Activated T-cell treated with anti-CD3 and anti-CD28 coated beads, Interleukin-2, amount 50 U/mL, for 4 hours (primary cell): Measurements from ENCODE around the gene HBB. TPM values are rescaled to one million over a fixed set of nuclear protein-coding genes. Genes with fewer than 3 reads are reported as not detected.

Source experiments
- ATAC-seq, 2 donors: fragments of 200-7000 bp; cut with Tn5 transposase; one replicate each; pipeline ENCODE4 v1.10.0; 2021
- DNase-seq: peaks from one replicate; pipeline ENCODE4 v3.0.0-alpha.2; 2020
- H3K27me3 Mint-ChIP-seq: one replicate; pipeline ENCODE4 v1.8.0; 2021; ENCODE audit warnings: low read depth, mixed read lengths
- H3K36me3 Mint-ChIP-seq: one replicate; pipeline ENCODE4 v1.8.0; 2022; ENCODE audit warnings: mixed read lengths; ENCODE audit not compliant: insufficient read depth
- H3K4me1 Mint-ChIP-seq: one replicate; pipeline ENCODE4 v1.8.0; 2021; ENCODE audit warnings: low read depth, mixed read lengths
- H3K4me3 Mint-ChIP-seq: one replicate; pipeline ENCODE4 v1.8.0; 2021; ENCODE audit warnings: mild to moderate bottlenecking, moderate library complexity, mixed read lengths
- H3K9me3 Mint-ChIP-seq: one replicate; pipeline ENCODE4 v1.8.0; 2021; ENCODE audit warnings: mixed read lengths
- total RNA-seq, 3 donors: library from RNA; stranded (reverse); gene quantifications; one replicate each; pipeline ENCODE4 v1.2.1, GENCODE V29; 2021

HBB gene
- total RNA-seq, 3 donors from 2014 or later, result not detected

- no peaks in the 10 kb centered on the region for H3K4me1 Mint-ChIP-seq
- no peaks in the 10 kb centered on the region for H3K36me3 Mint-ChIP-seq
- ATAC-seq (no peak), DNase-seq (no peak)
- no peak overlapping the region for H3K4me3 Mint-ChIP-seq
- peaks cover 2% of the 10 kb centered on the region for H3K27me3 Mint-ChIP-seq
- H3K9me3 Mint-ChIP-seq, result no peaks in the 10 kb centered on the region
These were observed 13.6 kb upstream of the HBB start for GRCh38 chr11:5240458-5240857.

- DNase-seq, result no peak
- Mint-ChIP-seq H3K4me1 (no peaks in the 10 kb centered on the region), H3K9me3 (no peaks in the 10 kb centered on the region), H3K36me3 (no peaks in the 10 kb centered on the region), H3K27me3 (peaks cover 2% of the 10 kb centered on the region), H3K4me3 (no peak overlapping the region)
- no peak for ATAC-seq
These were observed 13.2 kb upstream of the HBB start for GRCh38 chr11:5240056-5240455.

- Mint-ChIP-seq H3K36me3 (no peaks in the 10 kb centered on the region), H3K4me1 (no peaks in the 10 kb centered on the region), H3K9me3 (no peaks in the 10 kb centered on the region), H3K4me3 (no peak overlapping the region), H3K27me3 (peaks cover 2% of the 10 kb centered on the region)
- ATAC-seq (no peak), DNase-seq (no peak)
These were observed 12.2 kb upstream of the HBB start for GRCh38 chr11:5239046-5239445.

GRCh38 chr11:5238486-5238885, 11.6 kb upstream of the HBB start:
- H3K36me3 Mint-ChIP-seq, result no peaks in the 10 kb centered on the region
- DNase-seq, result no peak
- H3K9me3 Mint-ChIP-seq, result no peaks in the 10 kb centered on the region
- no peak for ATAC-seq
- no peaks in the 10 kb centered on the region for H3K4me1 Mint-ChIP-seq
- H3K27me3 Mint-ChIP-seq, result peaks cover 2% of the 10 kb centered on the region
- no peak overlapping the region for H3K4me3 Mint-ChIP-seq

- Mint-ChIP-seq H3K4me3 (no peak overlapping the region), H3K27me3 (peaks cover 2% of the 10 kb centered on the region), H3K36me3 (no peaks in the 10 kb centered on the region), H3K4me1 (no peaks in the 10 kb centered on the region), H3K9me3 (no peaks in the 10 kb centered on the region)
- ATAC-seq, result no peak
- no peak for DNase-seq
These were observed 10.5 kb upstream of the HBB start for GRCh38 chr11:5237420-5237819.

- Mint-ChIP-seq H3K36me3 (no peaks in the 10 kb centered on the region), H3K27me3 (peaks cover 2% of the 10 kb centered on the region), H3K9me3 (no peaks in the 10 kb centered on the region), H3K4me1 (no peaks in the 10 kb centered on the region), H3K4me3 (no peak overlapping the region)
- ATAC-seq (no peak), DNase-seq (no peak)
These were observed 8.7 kb upstream of the HBB start for GRCh38 chr11:5235364-5236095.

- ATAC-seq (no peak), DNase-seq (no peak)
- no peaks in the 10 kb centered on the region for H3K4me1 Mint-ChIP-seq
- H3K27me3 Mint-ChIP-seq, result peaks cover 2% of the 10 kb centered on the region
- no peak within 1 kb of the TSS for H3K4me3 Mint-ChIP-seq
- H3K36me3 Mint-ChIP-seq, result no peaks in the 10 kb centered on the region
- H3K9me3 Mint-ChIP-seq, result no peaks in the 10 kb centered on the region
These were observed 7.5 kb upstream of the HBB start, which contains the start of gene HBD for GRCh38 chr11:5234381-5234834. Gene HBD (minus strand): TSS chr11:5234483. CDS start chr11:5234433, 50 bp downstream.

GRCh38 chr11:5233307-5233706, 6.4 kb upstream of the HBB start:
- Mint-ChIP-seq H3K4me3 (no peak overlapping the region), H3K4me1 (no peaks in the 10 kb centered on the region), H3K9me3 (no peaks in the 10 kb centered on the region), H3K27me3 (peaks cover 2% of the 10 kb centered on the region), H3K36me3 (no peaks in the 10 kb centered on the region)
- DNase-seq, result no peak
- ATAC-seq, result no peak

- H3K4me1 Mint-ChIP-seq, result no peaks in the 10 kb centered on the region
- DNase-seq, result no peak
These were observed 6.0 kb upstream of the HBB start for GRCh38 chr11:5232821-5233220.

GRCh38 chr11:5232176-5232575, 5.3 kb upstream of the HBB start:
- no peaks in the 10 kb centered on the region for H3K27me3 Mint-ChIP-seq
- no peak for ATAC-seq
- no peak for DNase-seq

More at GRCh38 chr11:5232821-5233220, 6.0 kb upstream of the HBB start:
- Mint-ChIP-seq H3K36me3 (no peaks in the 10 kb centered on the region), H3K27me3 (peaks cover 2% of the 10 kb centered on the region), H3K9me3 (no peaks in the 10 kb centered on the region), H3K4me3 (no peak overlapping the region)
- ATAC-seq, result no peak

GRCh38 chr11:5231111-5231510, 4.2 kb upstream of the HBB start:
- Mint-ChIP-seq H3K9me3 (no peaks in the 10 kb centered on the region), H3K4me1 (no peaks in the 10 kb centered on the region), H3K36me3 (no peaks in the 10 kb centered on the region), H3K4me3 (no peak overlapping the region), H3K27me3 (no peaks in the 10 kb centered on the region)
- ATAC-seq (no peak), DNase-seq (no peak)

More at GRCh38 chr11:5232176-5232575, 5.3 kb upstream of the HBB start:
- Mint-ChIP-seq H3K9me3 (no peaks in the 10 kb centered on the region), H3K36me3 (no peaks in the 10 kb centered on the region), H3K4me1 (no peaks in the 10 kb centered on the region), H3K4me3 (no peak overlapping the region)

- H3K9me3 Mint-ChIP-seq, result no peaks in the 10 kb centered on the region
- no peak overlapping the region for H3K4me3 Mint-ChIP-seq
- H3K36me3 Mint-ChIP-seq, result no peaks in the 10 kb centered on the region
- H3K27me3 Mint-ChIP-seq, result no peaks in the 10 kb centered on the region
- H3K4me1 Mint-ChIP-seq, result no peaks in the 10 kb centered on the region
- DNase-seq, result no peak
- ATAC-seq, result no peak
These were observed 3.4 kb upstream of the HBB start for GRCh38 chr11:5230266-5230665.

GRCh38 chr11:5229796-5230195, 2.9 kb upstream of the HBB start:
- DNase-seq (no peak), ATAC-seq (no peak)
- Mint-ChIP-seq H3K4me3 (no peak overlapping the region), H3K4me1 (no peaks in the 10 kb centered on the region), H3K9me3 (no peaks in the 10 kb centered on the region), H3K36me3 (no peaks in the 10 kb centered on the region), H3K27me3 (no peaks in the 10 kb centered on the region)

- Mint-ChIP-seq H3K4me1 (no peaks in the 10 kb centered on the region), H3K36me3 (no peaks in the 10 kb centered on the region), H3K27me3 (no peaks in the 10 kb centered on the region), H3K9me3 (no peaks in the 10 kb centered on the region), H3K4me3 (no peak overlapping the region)
- DNase-seq (no peak), ATAC-seq (no peak)
These were observed 2.5 kb upstream of the HBB start for GRCh38 chr11:5229356-5229755.

GRCh38 chr11:5228124-5228523, 1.3 kb upstream of the HBB start:
- Mint-ChIP-seq H3K4me3 (no peak overlapping the region), H3K9me3 (no peaks in the 10 kb centered on the region), H3K36me3 (no peaks in the 10 kb centered on the region), H3K4me1 (no peaks in the 10 kb centered on the region), H3K27me3 (no peaks in the 10 kb centered on the region)
- ATAC-seq (no peak), DNase-seq (no peak)
